BLaER1 treated with 17β-estradiol and CSF1 and Interleukin-3, amounts not matched to agents 10 nM and 100 nM (cell line): ENCODE measurements around the gene SIK3.

ENCODE experiments used
- H3K27ac ChIP-seq, 11 experiments: shearing (Covaris generic); formaldehyde crosslinking; 2 replicates each; pipeline ENCODE4 v1.8.1; 2022
- H3K27me3 ChIP-seq, 11 experiments: shearing (Covaris generic); formaldehyde crosslinking; 2 replicates each; pipeline ENCODE4 v1.8.1; 2022
- H3K36me3 ChIP-seq, 11 experiments: shearing (Covaris generic); formaldehyde crosslinking; 2 replicates each; pipeline ENCODE4 v1.8.1; 2022
- H3K4me1 ChIP-seq, 10 experiments: shearing (Covaris generic); formaldehyde crosslinking; 2 replicates each; pipeline ENCODE4 v1.8.1; 2022
- H3K4me2 ChIP-seq, 11 experiments: shearing (Covaris generic); formaldehyde crosslinking; 2 replicates each; pipeline ENCODE4 v1.8.1; 2022
- H3K4me3 ChIP-seq, 10 experiments: shearing (Covaris generic); formaldehyde crosslinking; 2 replicates each; pipeline ENCODE4 v1.8.1; 2022
- H3K9ac ChIP-seq, 11 experiments: shearing (Covaris generic); formaldehyde crosslinking; 2 replicates each; pipeline ENCODE4 v1.8.1; 2022
- H3K9me3 ChIP-seq, 11 experiments: shearing (Covaris generic); formaldehyde crosslinking; replicated peaks in 1 of 11; 2 replicates each; pipeline ENCODE4 v1.8.1; 2022
- H4K20me1 ChIP-seq, 11 experiments: shearing (Covaris generic); formaldehyde crosslinking; 2 replicates each; pipeline ENCODE4 v1.8.1; 2022
- Cebpa-rat ChIP-seq, 11 experiments: shearing (Covaris generic); IDR thresholded peaks; 2 replicates each; pipeline ENCODE4 v1.8.1; 2022

Gene SIK3

GRCh38 chr11:116832350-116833290 is 265.6 kb downstream of the SIK3 start:
- H3K9ac ChIP-seq, result no peak overlapping the region
- no peak for TF ChIP-seq Cebpa-rat (IDR thresholded peaks at IDR 0.05)
- no peaks in the 10 kb centered on the region for H3K27me3 ChIP-seq
- H4K20me1 ChIP-seq, result no peaks in the 10 kb centered on the region
- H3K27ac ChIP-seq, result no peak overlapping the region
- H3K36me3 ChIP-seq, result no peaks in the 10 kb centered on the region
- no peaks in the 10 kb centered on the region for H3K9me3 ChIP-seq
- no peak overlapping the region for H3K4me2 ChIP-seq
- H3K4me3 ChIP-seq, result no peak overlapping the region
- peaks cover 20 to 45% (median 39%) of the 10 kb centered on the region in 10 experiments for H3K4me1 ChIP-seq

- Histone ChIP-seq H3K4me1 (peaks cover 20 to 45% (median 39%) of the 10 kb centered on the region in 10 experiments), H3K27me3 (no peaks in the 10 kb centered on the region), H3K4me3 (no peak overlapping the region), H3K9me3 (no peaks in the 10 kb centered on the region), H3K27ac (no peak overlapping the region), H4K20me1 (no peaks in the 10 kb centered on the region), H3K4me2 (no peak overlapping the region), H3K36me3 (no peaks in the 10 kb centered on the region), H3K9ac (no peak overlapping the region)
- TF ChIP-seq Cebpa-rat (IDR thresholded peaks at IDR 0.05), result no peak
Observed at GRCh38 chr11:116831790-116832349, 266.4 kb downstream of the SIK3 start.

DNA sequence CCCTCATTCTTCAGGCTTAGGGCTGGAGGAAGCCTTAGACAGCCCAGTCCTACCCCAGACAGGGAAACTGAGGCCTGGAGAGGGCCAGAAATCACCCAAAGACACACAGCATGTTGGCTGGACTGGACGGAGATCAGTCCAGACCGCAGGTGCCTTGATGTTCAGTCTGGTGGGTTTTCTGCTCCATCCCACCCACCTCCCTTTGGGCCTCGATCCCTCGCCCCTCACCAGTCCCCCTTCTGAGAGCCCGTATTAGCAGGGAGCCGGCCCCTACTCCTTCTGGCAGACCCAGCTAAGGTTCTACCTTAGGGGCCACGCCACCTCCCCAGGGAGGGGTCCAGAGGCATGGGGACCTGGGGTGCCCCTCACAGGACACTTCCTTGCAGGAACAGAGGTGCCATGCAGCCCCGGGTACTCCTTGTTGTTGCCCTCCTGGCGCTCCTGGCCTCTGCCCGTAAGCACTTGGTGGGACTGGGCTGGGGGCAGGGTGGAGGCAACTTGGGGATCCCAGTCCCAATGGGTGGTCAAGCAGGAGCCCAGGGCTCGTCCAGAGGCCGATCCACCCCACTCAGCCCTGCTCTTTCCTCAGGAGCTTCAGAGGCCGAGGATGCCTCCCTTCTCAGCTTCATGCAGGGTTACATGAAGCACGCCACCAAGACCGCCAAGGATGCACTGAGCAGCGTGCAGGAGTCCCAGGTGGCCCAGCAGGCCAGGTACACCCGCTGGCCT is 267.9 kb downstream of the SIK3 start:
- no peaks in the 10 kb centered on the region for H3K9me3 ChIP-seq
- no peaks in the 10 kb centered on the region for H4K20me1 ChIP-seq
- peak overlapping the region in 4 of 11 experiments; percentile 59 to 71 (median 64); a peak in 4 of 22 replicates for H3K4me2 ChIP-seq
- peaks cover 10 to 33% (median 28%) of the 10 kb centered on the region in 10 experiments for H3K4me1 ChIP-seq
- no peak for TF ChIP-seq Cebpa-rat (IDR thresholded peaks at IDR 0.05)
- H3K27ac ChIP-seq, result no peak overlapping the region
- H3K9ac ChIP-seq, result no peak overlapping the region
- H3K4me3 ChIP-seq, result no peak overlapping the region
- no peaks in the 10 kb centered on the region for H3K27me3 ChIP-seq
- H3K36me3 ChIP-seq, result no peaks in the 10 kb centered on the region

GRCh38 chr11:116829525-116830183 is 268.6 kb downstream of the SIK3 start, which contains the start of gene APOC3:
TSS of gene APOC3 (plus strand) at chr11:116829907. CDS start at chr11:116830583, 676 bp downstream.
- Histone ChIP-seq H3K9ac (peak within 1 kb of the TSS in 2 of 11 experiments; percentile 15 to 35; a peak in 2 of 22 replicates), H3K4me1 (peaks cover 3 to 26% (median 21%) of the 10 kb centered on the region in 10 experiments), H3K9me3 (no peaks in the 10 kb centered on the region), H3K36me3 (no peaks in the 10 kb centered on the region), H3K4me3 (no peak within 1 kb of the TSS), H3K27ac (no peak within 1 kb of the TSS; a peak in 1 of 22 replicates), H4K20me1 (no peaks in the 10 kb centered on the region), H3K4me2 (peak within 1 kb of the TSS in 9 of 11 experiments; percentile 23 to 71 (median 59); a peak in 16 of 22 replicates), H3K27me3 (no peaks in the 10 kb centered on the region)
- no peak for TF ChIP-seq Cebpa-rat (IDR thresholded peaks at IDR 0.05)

- no peak for TF ChIP-seq Cebpa-rat (IDR thresholded peaks at IDR 0.05)
- H4K20me1 ChIP-seq, result no peaks in the 10 kb centered on the region
- H3K9ac ChIP-seq, result peak overlapping the region in 2 of 11 experiments; percentile 15 to 35; a peak in 2 of 22 replicates
- no peak overlapping the region for H3K4me3 ChIP-seq
- H3K36me3 ChIP-seq, result no peaks in the 10 kb centered on the region
- no peak overlapping the region; a peak in 1 of 22 replicates for H3K27ac ChIP-seq
- no peaks in the 10 kb centered on the region for H3K27me3 ChIP-seq
- H3K4me2 ChIP-seq, result peak overlapping the region in 9 of 11 experiments; percentile 23 to 71 (median 59); a peak in 16 of 22 replicates
- no peaks in the 10 kb centered on the region for H3K9me3 ChIP-seq
- peaks cover 0 to 19% (median 14%) of the 10 kb centered on the region in 10 experiments; a peak in 18 of 20 replicates for H3K4me1 ChIP-seq
Observed at GRCh38 chr11:116828632-116829524, 269.4 kb downstream of the SIK3 start.

- Histone ChIP-seq H3K4me1 (peaks cover 0 to 13% (median 9%) of the 10 kb centered on the region in 10 experiments; a peak in 18 of 20 replicates), H3K27ac (no peak overlapping the region), H3K9me3 (no peaks in the 10 kb centered on the region), H3K4me3 (no peak overlapping the region), H3K27me3 (no peaks in the 10 kb centered on the region), H4K20me1 (no peaks in the 10 kb centered on the region), H3K9ac (no peak overlapping the region), H3K36me3 (no peaks in the 10 kb centered on the region), H3K4me2 (no peak overlapping the region)
- TF ChIP-seq Cebpa-rat (IDR thresholded peaks at IDR 0.05), result no peak
Observed at GRCh38 chr11:116827461-116827860, 270.8 kb downstream of the SIK3 start.

DNA sequence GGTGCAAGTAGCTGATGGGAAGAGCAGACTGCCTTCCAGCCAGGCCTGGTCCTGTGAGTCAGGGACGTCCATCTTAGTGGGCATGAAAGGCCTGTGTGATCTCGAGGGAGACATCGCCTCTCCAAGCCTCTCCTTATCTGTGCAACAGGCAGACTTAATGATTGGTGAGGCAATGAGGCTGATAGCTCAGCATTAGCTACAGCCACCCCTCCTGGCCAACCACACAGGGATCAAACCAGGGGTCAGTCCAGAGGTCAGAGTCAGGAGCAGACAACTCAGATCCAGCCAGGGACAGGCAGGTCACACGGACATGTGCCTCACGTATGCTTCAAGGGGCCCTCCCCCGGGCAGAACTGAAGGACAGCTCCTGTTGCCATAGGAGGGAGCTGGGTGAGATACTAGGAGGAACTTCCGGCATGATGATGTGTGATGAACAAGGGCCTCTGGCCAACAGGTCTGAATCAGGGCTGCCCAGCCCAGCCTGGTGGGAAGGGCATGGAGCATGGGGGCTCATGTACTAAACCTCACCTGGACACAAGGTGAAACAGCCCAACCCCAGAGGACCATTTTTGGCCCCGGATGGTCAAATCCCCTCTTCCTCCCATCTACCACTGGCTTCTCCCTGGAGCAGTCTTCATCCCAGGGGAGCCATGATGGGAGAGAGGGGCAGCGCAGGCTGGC is 271.3 kb downstream of the SIK3 start:
- no peak overlapping the region for H3K9ac ChIP-seq
- no peak overlapping the region for H3K4me3 ChIP-seq
- H4K20me1 ChIP-seq, result no peaks in the 10 kb centered on the region
- no peaks in the 10 kb centered on the region for H3K36me3 ChIP-seq
- no peak overlapping the region for H3K27ac ChIP-seq
- no peaks in the 10 kb centered on the region for H3K9me3 ChIP-seq
- no peak overlapping the region for H3K4me2 ChIP-seq
- H3K4me1 ChIP-seq, result peaks cover 0 to 13% (median 9%) of the 10 kb centered on the region in 10 experiments; a peak in 18 of 20 replicates
- H3K27me3 ChIP-seq, result no peaks in the 10 kb centered on the region
- no peak for TF ChIP-seq Cebpa-rat (IDR thresholded peaks at IDR 0.05)
